NCI-H524 treated with DMSO at 0.1 percent for 48 hours (cell line): ENCODE data around the gene ADAM22.
A peak's percentile ranks its signal among the peaks of the same experiment; 100 is the strongest.

Experiments used
- DNase-seq: peaks from one replicate; lab custom pipeline; 2025; lab: John Stamatoyannopoulos, UW

Gene ADAM22

GRCh38 chr7:88165697-88166096, 231.6 kb downstream of the ADAM22 start:
- DNase-seq: no peak

GRCh38 chr7:88167223-88167622, 233.2 kb downstream of the ADAM22 start:
- DNase-seq: no peak

DNA sequence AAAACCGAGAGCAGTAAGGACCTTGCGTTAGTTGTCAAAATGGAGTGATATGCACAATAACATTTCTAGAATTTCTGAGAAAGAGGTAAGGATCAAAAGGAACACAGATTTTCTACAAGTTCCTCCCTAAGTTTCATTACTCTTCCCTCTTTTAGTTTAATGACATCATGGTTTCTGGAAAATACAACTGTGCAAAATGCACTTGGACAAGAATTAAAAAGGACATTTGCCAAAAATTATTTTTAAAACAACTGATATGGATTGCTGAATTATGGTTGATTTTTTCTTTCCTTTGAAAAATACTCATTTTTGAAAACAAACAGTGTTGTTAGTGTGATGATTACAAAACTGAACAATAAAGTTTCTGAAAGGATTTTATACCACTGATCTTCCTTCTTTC, 233.7 kb downstream of the ADAM22 start:
- DNase-seq: no peak

DNA sequence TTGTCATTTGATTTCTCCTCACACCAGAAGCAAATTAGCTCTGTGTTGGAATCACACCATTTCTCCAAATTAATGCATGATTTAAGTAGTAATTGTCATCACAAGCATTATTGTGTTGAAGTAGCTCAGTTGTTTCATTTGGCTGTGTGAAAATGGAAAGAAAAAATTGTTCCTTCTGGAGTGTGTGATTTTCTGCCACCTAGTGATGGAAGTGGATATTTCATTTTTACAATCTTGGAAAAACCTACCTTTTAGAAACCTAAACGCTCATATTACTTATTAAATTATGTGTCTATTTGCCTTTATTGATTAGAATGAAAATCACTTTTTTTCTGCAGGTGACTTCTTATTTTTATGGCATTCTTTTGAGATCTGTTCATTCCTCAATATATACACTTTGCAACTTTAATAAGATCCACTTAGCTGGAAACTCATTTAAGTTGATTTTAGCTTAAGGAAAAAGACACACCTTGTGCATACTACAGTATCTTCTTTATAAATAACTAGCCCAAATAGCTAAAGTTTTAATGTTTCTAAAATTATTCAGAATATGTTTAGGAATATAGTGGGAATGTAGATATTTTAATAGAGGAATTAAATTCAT, 235.8 kb downstream of the ADAM22 start:
- DNase-seq: no peak

DNA sequence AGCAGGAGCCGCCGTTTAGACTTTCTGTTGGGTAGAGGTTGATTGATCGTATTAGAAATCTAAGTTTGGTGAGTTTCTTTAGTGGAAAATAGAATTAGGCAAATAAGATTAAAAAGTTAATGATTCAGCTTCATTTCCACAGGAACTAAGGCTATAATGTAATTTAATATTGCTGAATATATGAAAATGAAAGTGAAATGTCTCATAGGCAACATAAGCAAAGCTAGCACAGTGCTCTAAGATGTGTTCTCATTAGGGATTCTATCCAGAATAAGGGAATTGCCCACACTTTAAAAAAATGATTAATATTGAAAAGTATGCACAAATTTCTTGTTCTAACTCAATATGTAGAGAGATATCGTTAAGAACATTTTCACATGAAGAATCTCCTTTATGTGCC, 238.8 kb downstream of the ADAM22 start:
- DNase-seq: no peak

DNA sequence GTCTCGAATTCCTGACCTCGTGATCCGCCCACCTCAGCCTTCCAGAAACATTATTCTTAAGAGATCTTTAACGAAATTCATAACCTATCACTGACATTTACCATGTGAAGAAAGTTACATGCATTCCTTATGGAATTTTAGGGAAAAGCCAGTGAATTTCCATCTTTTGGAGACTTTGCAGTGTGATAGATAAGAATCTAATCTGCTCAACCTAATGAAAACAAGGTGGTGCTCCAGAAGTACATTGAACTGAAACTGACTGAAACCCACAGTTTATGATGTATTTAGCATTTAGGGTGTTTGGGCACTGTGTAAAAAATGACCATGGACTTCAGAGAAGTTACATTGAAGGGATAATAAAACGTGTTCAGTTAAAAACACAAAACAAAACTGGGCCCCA, 242.1 kb downstream of the ADAM22 start:
- no peak for DNase-seq

DNA sequence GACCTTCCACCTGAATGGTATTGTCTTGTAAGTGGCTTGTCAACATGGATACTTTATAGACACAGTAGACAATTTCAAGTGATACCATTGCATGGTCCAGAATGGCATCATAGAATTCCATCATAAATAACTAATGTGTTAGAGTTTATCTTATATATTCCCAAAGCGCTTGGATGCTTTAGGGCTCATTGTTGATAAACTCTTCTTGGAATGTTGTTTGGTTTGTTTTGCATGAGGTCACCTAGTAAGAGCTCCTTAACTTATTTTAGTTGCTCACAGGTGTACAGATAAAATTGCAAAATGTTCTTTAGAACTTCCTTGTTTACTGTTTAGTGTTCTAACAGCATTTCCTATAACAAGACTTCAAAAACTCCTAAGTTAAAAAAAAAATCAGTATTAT, 249.0 kb downstream of the ADAM22 start:
- no peak for DNase-seq

DNA sequence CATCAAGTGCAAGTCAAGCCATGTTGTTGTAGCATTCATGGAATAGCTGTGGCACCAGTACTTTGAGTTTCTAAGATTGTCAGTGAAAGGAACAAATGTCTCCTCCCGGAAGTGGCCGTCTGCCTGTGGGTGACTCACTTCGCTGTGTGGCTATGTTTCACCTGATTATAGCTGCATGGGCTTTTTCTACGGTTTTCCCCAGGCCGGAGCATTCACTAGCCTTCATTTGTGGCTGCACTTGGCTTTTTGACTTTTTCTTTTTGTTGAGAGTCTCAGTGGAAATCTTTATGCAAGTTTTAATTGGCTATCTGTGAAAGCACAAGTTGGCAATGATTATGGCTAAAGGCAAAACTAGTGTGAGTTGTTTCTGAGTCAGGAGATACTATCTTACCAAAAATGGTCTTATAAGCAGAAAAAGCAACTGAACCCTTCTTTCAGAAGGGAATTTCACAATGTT, 250.8 kb downstream of the ADAM22 start:
- no peak for DNase-seq

GRCh38 chr7:88185650-88186049, 251.6 kb downstream of the ADAM22 start:
- DNase-seq: no peak

- DNase-seq: no peak
Measured at GRCh38 chr7:88191911-88192310, 257.9 kb downstream of the ADAM22 start.

DNA sequence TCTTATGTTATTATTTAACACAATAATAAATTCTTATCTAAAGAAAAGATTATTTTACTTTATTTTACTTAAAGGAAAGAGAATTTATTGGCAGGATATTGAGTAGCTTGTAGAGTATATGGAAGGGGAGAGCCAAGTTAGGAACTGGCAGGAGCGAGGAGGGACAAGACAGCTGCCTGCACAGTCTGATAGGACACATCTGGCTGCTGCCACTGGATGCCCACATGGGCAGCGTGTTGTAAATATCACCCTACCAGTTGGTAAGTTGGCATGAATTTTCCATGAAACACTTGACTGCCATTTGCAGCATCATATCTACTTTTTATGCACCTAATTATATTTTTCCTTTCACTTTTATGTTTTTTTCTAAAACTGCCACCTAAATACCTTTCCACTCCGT, 266.2 kb downstream of the ADAM22 start:
- no peak for DNase-seq

DNA sequence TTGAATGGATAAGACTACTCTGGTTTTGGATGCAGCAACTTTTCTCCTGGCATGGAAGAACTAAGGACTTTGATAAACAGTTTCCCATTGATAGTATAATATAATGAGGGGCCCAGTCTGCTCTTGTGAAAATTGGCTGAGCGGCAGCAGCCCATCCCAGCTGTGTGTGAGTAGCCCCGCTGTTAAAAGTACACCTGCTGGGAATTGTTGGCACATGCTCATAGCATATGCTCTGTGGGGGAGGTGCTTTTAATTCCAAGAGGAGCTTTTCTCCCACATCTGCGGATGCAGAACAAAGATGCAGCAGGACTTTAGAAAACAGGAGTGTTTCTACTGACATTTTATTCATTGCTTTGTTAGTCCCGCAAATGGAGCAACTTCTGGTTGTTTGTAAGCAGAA, 266.7 kb downstream of the ADAM22 start:
- peak; percentile 69 for DNase-seq

- DNase-seq: no peak
Measured at GRCh38 chr7:88201305-88201704, 267.3 kb downstream of the ADAM22 start.

DNA sequence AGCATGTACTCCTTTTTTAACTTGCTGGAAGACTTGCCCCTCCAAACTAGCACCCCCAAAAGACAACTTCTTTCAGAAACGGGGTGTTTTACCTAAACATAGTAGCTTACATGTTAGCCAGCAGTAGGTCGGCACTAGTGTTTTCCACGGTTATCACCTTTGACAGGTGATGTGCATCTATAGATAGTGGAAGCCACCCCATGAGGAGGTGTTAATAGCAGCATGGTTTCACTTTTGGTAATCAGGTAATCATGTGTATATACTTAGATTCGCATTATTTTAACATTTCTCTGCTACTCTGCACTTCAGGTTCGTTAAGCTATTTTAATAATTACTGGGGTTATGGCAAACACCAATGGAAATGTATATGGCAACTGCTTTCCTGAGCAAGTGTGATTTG, 268.2 kb downstream of the ADAM22 start:
- DNase-seq: no peak

DNA sequence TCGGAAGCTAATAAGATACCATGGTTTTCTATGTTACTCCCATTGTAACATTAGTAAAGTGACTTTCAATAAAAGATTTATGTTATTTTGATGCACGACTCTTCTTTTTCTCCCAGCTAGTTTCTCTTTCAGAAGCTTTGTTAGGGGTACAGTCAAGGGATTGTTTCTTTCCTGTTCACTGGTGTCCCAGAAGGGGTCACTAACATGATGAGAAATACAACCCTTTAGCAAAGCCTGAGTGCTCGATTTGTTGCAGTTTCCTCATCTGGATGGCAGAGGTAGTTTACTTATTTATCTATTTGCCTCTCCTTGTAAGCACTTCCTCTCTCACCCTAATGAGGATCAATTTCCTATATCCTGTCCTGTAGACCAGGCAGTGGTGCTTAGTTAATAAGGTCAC, 268.7 kb downstream of the ADAM22 start:
- no peak for DNase-seq

- no peak for DNase-seq
Measured at GRCh38 chr7:88203401-88203800, 269.4 kb downstream of the ADAM22 start.

GRCh38 chr7:88204525-88205110, 270.6 kb downstream of the ADAM22 start:
- DNase-seq: no peak

DNA sequence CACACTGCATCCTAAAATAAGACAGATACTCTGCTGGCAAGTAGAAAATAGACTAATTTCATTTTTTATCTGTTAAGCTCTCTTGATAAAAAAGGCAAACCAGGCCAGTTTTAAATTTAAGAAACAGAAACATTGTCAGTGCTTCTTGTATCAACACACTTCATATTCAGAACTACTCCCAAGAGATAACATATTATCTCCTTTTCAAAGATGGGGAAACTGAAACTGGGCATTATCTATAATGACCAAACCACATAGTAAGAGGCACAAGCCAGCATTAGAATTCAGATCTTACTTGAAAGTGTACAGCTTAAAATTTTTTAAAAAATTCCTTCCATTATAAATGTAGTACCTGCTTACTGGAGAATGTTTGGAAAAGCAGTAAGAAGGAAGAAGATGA, 271.1 kb downstream of the ADAM22 start:
- DNase-seq: no peak

DNA sequence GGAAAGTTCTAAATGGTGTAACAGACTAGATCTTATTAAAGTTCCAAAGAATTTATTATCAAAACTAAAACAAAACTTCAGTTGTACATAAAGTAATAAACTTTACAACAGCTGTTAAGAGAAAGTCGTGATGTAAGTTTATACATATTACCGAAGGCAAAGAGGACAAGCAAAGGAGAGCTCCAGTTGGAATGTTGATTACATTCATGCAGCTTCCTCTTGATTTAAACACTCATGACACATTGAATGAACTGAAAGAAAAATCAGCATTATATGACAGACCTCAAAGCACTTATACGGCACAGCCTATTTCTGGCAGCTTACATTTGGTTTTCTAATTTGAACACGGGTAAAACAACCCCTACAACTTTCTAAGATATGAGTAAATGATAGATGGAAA, 272.2 kb downstream of the ADAM22 start:
- no peak for DNase-seq

DNA sequence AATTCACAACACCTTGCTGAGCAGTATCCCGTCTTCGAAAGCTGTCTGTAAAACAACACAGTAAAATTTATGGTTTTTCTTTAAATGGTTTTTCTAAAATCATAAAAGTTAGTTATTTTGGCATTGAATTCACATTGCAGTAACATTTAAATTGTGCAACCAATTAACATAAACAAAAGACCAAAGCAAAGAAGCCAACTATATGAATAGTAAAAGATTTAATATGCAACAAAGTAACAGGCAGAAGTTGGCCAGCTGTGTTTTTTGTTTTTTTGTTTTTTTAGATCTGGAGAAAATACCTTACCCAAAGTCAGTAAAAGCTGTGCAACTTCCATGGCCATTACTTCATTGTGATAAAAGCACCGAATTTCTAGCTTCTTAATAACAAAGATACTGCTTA, 274.5 kb downstream of the ADAM22 start:
- DNase-seq: no peak

DNA sequence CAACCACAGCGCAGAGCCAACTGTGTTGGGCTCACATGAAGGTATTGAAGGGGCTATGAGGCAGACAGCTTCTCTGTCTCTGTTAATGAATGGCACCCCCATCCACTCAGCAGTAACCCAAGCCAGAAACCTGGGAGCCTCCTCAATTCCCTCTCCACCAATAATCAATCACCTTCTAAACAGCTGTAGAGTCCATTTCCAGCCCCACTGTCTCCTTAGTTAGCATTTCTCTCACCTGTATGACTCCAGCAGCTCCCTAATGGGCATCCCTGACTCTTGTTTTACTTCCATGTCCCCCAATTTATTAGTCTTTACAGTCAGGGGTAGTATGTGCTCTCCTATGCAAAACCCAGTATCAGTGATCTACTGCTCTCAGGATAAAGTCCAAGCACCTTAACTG, 278.9 kb downstream of the ADAM22 start:
- DNase-seq: no peak

DNA sequence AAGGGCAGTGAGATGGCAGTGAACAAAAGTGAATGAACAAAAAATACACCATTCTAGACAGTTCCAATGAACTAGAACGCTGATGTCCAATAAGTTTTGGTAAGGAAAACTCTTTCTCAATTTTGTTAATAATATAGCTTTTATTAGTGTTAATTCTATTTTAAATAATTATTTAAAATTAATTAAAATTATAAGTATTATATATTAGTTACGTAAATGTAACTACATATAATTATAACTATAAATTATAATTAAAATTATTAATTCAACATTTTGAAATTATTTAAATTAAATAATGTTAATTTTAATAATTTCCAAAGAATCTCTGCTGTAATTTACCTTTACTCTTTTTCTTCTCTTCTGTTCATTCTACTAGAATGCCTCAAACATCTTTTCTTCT, 280.4 kb downstream of the ADAM22 start:
- no peak for DNase-seq

DNA sequence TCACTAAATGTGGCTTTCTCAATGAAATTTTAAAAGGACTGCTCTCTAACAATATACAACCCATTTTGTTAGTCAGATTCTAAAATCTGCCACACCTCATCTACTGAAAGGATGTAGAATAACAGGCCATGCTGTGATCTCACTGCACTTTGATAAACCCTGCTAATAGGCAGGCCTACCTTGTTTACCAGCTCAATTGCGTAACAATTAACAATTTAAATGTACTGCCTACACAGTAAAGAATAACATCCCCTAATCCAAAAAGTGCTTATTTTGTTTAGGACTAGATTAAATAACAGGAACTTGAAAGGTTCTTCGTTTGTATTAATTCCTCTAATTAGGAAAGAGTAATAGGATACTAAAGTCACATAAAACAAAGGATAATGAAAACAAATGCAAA, 281.2 kb downstream of the ADAM22 start:
- DNase-seq: no peak

DNA sequence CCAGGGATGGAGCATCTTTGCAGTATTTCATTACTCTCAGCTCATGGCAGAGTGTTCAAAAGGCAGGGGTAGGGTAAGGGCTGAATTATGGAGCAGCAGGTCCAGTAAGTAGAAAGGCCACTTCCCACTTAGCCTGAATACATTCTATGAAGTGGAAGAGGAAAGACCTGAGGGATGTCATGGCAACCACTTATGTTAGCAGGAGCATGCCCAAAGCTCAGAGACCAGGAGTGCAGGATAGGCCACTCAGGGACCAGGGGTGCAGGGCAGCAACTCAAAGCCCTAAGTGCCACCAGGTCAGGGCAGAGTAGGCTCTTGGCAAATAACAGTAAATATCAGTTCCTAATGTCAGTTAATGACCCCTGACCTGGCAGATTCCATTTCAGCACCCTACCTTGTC, 282.2 kb downstream of the ADAM22 start:
- DNase-seq: no peak
